Putamen (tissue), 1 donor: ENCODE data around the gene BABAM2.

Experiments
- DNase-seq: peaks from one replicate; pipeline ENCODE4 v3.0.0-alpha.2; 2016; ENCODE audit warnings: low spot score

Gene BABAM2

DNA sequence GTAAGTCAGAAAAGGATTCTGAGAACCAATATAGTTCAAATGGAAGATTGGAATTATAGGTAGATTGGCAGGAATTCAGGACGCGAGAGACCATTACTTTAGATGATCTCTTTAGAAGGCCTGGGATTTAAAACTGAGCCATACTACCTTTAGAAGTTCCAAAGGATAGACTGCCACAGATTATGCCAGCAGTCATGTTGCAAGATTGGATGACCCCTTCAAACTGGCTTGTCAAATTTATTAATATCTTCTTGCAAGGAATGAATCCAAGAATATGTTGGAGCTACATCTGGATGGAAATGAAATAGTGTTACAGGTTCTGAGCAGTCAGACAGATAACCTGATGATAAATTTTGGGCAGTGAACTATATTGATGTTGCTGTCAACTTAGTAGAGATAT is 22.0 kb downstream of the BABAM2 start:
- no peak for DNase-seq

DNA sequence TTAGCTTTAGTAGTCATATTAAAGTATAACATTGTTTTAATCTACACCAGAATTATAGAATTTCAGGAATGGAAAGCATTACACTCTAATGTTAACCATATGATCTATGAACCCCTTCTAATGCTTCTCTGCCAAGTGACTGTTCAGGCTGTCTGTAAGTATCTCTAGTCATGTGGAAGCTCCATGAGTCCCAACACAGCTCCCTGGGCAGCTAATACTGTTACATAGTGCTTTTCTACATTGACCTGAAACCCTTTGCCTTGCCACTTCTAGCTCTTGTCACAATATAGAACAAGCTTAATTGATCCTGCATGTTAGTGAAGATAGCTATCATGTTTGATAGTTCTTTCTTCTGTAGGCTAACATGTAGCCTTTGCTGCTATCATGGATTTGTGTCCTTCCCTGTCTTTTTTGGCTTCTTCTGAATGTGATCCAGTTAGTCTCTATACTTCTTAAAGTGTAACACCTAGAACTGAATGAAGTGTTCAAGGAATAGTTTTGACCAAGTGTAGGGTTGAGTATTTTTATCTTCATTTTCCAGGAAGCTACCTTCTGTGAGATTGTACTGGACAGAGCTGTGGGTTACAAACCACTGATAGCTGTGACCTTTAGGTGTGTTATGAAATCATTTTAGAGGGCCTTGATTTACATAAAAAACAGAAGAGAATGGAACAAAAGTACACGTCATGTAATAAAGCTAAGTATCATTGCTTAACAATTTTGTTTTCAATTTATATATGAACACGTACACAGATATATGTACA is 23.7 kb downstream of the BABAM2 start:
- DNase-seq = no peak

DNA sequence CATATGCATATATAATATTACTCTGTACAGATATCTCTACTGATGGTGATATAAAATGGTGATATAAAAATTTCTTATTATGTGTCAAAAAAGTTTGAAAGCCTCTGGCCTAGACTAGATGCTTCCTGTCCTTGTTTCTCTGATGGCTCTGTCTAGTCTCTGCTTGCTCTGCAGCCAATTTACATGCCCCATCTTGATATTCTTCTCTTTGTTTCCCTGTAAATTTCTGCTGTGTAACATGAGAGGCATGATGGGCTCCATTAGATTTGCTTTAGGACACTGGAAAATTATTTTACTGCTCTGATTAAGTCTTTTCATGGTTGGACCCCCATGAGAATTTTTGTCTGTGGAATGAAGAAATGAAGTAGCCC is 24.3 kb downstream of the BABAM2 start:
- no peak for DNase-seq

DNA sequence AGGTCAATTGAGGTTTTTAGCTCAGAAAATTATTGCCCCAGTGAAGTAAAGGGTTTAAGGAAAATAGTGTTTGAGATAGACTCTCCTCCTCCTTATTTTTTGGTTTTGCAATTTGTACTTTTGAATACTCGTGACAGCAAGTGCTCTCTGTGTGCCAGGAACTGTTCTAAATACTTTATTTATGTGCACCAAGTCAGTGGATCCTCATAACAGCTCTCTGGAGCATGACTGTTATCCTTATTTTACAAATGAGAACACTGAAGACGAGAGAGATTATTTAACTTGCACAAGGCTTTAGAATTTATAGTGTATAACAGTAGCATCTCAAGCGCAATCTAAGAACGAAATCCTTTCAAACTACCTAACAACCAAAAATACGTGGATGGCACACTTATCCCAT is 24.7 kb downstream of the BABAM2 start:
- DNase-seq = no peak

GRCh38 chr2:27915874-27916273 is 25.3 kb downstream of the BABAM2 start:
- no peak for DNase-seq

DNA sequence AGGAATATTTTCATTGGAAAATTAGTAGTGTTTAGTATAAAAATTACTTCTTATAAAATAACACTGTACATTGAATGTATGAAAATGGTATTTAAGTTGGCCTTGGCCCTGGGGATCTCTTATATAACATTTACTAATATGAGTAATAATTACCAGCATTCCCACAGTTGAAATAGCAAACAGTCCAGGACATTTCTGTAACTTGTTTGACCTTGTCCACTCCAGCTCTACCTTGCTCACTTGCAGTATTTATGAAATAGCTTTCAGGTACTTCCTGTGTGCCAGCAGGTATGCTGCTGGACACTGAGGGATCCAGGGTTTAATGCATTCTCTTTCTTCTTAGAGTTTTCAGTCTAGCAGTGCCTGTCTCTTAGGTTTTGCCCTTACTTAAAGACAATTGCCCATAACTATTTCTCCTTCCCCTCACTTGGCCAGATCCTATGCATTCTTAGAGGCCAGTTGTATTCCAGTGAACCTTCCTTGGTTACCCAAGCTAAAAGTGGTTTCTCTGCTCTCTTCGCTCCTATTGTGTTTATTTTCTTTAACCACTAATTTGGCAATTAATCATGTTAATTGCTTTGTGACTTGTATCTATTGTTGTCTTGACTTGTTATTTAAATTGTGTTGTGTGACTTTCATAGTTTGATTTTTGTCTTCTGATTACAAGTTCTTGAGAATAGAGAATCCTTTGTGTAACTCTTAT is 25.9 kb downstream of the BABAM2 start:
- no peak for DNase-seq

DNA sequence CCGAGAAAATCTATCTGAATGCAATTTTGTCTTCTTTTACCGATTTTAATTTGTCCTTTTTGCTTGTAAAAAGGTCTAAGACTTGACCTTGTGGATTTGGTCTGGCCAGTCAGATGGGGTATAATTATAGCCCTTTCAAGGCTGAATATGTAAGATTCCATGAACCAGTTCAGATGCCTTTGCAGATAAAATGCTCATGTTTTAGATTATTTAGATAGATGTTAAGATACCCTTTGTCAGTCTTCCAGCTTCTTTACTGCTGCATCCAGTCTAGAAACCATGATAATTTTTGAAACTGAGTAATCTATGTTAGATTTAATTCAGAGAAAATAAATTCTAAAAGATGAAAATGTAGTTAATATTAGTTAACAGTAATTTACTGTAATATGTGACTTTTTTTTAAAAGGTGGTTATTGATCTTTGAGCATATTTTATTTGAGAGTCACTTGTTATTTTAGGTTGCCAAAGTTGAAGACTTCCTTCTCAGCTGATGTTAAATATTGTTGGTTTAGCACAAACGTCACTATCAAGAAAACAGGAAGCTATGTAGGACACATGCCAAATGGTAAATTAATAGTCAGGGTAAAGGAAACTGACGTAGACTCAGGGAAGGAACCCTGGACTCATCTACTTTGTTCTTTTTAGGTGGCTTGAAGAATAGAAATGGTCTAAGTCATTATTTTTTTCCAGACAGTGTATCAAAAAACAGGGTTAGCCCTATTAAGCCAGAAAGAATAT is 29.8 kb downstream of the BABAM2 start:
- peak; percentile 12 for DNase-seq

DNA sequence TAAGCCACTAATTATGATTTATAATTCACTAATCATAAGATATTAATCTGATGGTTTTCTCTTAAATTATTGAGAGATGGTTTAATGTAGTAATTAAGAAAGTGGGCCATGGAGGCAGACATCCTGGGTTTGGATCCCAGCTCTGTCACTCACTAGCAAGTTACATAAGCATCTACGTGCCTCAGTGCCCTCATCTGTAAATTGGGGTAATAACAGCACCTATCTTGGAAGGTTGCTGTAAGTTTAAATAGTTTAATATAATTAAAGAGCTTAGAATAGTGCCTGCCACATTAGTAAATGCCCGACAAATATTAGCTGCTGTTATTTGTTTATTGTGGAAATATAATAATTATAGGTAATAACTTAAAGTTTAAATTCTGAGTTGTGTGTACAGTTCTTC is 30.9 kb downstream of the BABAM2 start:
- DNase-seq = no peak

DNA sequence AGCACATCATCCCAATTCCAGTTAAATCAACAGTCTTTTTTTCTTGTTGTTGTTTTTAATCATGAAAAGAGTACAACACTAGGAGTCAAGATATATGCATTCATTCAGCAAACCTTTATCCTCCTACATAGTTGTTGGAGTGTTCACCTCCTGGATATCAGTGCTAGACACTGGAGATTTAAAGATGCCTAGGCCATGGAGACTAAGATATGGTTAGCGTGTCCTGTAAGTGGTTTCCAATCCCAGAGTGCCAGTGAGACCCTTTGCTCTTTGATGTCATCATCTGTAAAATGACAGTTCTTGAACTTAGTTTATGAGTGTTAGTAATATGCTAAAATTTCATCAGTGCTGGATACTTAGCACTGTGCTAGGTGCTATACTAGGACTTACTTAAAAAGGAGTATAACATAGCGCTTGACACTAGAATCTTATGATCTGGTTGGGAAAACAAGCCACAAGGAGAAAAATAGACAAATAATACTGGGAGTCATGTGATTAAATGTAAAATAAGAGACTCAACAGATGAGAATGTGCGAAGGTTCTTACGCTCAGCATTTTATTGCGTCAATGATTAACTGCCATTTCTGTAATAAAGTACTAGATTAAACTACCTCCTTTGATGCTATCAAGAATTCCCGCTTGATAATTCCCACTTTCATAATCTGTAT is 31.5 kb downstream of the BABAM2 start:
- DNase-seq = no peak

GRCh38 chr2:27922842-27923241 is 32.3 kb downstream of the BABAM2 start:
- DNase-seq = no peak

- DNase-seq = no peak
Observed at GRCh38 chr2:27925766-27926472, 35.4 kb downstream of the BABAM2 start.

DNA sequence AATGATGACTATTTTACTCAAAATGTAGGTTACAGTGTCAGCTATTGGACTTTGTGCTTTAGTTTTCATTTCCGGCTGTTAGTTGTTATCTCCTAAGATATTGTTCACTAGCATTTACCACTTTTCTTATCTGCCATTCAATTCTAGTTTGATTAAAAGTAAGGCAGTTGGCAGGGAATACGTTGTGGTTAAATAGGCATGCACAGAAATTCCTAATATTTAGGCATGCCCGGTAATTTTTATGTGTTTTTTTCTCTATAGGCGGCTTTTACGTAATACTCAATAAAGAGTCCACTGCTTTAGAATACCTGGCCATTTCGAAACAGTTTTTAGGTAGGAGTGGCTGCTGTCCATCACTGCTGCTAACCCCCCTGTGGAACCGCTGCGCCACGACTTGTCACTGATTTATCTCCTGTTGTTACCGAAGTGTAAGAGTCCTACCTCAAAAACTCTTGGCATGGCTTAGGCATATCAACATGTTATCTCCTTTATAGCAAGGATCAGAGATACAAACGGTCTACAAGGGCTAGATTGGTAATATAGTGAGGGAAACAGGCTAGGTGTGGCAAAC is 39.5 kb downstream of the BABAM2 start:
- DNase-seq = no peak

- no peak for DNase-seq
Observed at GRCh38 chr2:27931361-27931950, 40.9 kb downstream of the BABAM2 start.

DNA sequence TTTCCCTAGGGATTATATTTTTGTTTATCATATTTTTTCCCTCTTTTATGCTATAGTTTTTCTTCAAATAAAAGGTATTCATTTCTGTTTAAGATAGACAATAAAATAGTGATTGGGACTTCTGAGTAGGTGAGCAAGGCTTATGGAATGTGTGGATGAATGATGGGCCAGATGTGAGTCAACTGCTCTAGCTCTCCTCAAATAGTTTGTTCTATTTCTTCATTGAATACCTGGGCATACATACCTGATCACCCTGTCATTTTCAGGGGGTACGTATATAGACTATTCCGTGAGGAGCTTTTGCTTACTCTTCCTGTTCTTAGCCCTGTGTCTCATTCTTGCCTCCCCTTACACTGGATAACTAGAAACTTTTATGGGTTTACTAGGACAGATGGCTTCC is 41.9 kb downstream of the BABAM2 start:
- DNase-seq = no peak

GRCh38 chr2:27935026-27935425 is 44.5 kb downstream of the BABAM2 start:
- DNase-seq = no peak

DNA sequence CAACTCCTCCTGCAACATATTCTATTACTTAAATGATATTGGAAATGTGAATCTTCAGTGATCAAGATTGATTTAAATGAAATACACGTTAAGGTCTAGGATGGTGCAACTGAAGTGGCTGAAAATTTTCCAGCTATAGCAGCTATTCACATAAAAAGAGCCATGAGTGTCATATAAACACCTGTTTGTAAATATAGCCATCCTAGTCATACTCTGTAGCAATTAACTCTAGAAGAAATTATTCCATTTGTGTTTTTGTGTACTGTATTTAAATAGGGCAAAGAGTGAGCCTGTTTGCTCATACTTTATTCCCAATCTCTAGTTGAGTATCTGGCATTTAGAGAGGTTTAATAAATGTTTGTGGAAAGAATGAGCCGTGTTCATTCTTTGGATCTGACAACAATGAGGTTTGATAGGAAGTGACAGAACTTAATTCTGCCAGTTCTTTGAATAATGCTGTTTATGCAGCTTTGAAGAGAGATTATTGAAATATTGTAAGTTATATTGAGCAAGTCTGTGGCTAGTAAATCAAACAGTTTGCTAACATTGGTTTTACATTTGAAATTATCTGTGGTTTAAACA is 49.7 kb downstream of the BABAM2 start:
- DNase-seq = no peak

- DNase-seq = no peak
Observed at GRCh38 chr2:27940982-27941381, 50.5 kb downstream of the BABAM2 start.

- DNase-seq = no peak
Observed at GRCh38 chr2:27942612-27943547, 52.4 kb downstream of the BABAM2 start.

GRCh38 chr2:27946530-27947060 is 56.1 kb downstream of the BABAM2 start:
- DNase-seq = no peak
